Measurements from ENCODE around the gene CA10. TPM values are rescaled to one million over a fixed set of nuclear protein-coding genes. Genes with fewer than 3 reads are reported as not detected.

Gene CA10
- total RNA-seq, 4 donors from 2014 or later: 0.96 to 4.1 (median 1.1) TPM; not detected in 1

GRCh38 chr17:51613255-51613654 lies 545.3 kb downstream of the CA10 start:
- DNase-seq: no peak
- Histone ChIP-seq H3K4me3 (no peak overlapping the region), H3K36me3 (no peaks in the 10 kb centered on the region), H3K9me3 (no peaks in the 10 kb centered on the region), H3K27me3 (no peaks in the 10 kb centered on the region), H3K4me1 (no peaks in the 10 kb centered on the region), H3K27ac (no peak overlapping the region)
- WGBS, 2 donors (ENCODE audit: low coverage in 1 of 2): 54% methylated on average over 1 of the region's 1 CpG; no CpG with 5 or more reads in 1 of the 2 donors
- intact Hi-C loops (cut with DNase I; ENCODE audit: low total_unique reads) (no loop called here), in situ Hi-C loops (cut with MboI; ENCODE audit: low pct_ligation_motif_present in 1 of 4, low pct_unique_long_range_greater_than_20kb in 1 of 4, low sequenced_read_pairs in 3 of 4) (no loop called here)
- TF ChIP-seq POLR2A (IDR thresholded peaks at IDR 0.05): no peak
- TF ChIP-seq POLR2AphosphoS5 (IDR thresholded peaks at IDR 0.05): no peak

- intact Hi-C loops (cut with DNase I; ENCODE audit: low total_unique reads): no loop called here
- no peak for DNase-seq
- WGBS, 2 donors (ENCODE audit: low coverage in 1 of 2): 85 to 86% methylated on average over 3 of the region's 3 CpGs
- Histone ChIP-seq H3K9me3 (no peaks in the 10 kb centered on the region), H3K27ac (no peak overlapping the region), H3K36me3 (no peaks in the 10 kb centered on the region), H3K4me1 (no peaks in the 10 kb centered on the region), H3K4me3 (no peak overlapping the region), H3K27me3 (no peaks in the 10 kb centered on the region)
- in situ Hi-C loops (cut with MboI; ENCODE audit: low pct_ligation_motif_present in 1 of 4, low pct_unique_long_range_greater_than_20kb in 1 of 4, low sequenced_read_pairs in 3 of 4): no loop called here
- no peak for TF ChIP-seq POLR2A (IDR thresholded peaks at IDR 0.05)
- no peak for TF ChIP-seq EP300 (IDR thresholded peaks at IDR 0.05; ENCODE audit: low read depth)
- TF ChIP-seq POLR2AphosphoS5 (IDR thresholded peaks at IDR 0.05): no peak
- TF ChIP-seq CTCF (IDR thresholded peaks at IDR 0.05): no peak
Observed at GRCh38 chr17:51612692-51613091, 545.8 kb downstream of the CA10 start.

- Histone ChIP-seq H3K4me3 (no peak overlapping the region), H3K27ac (no peak overlapping the region), H3K9me3 (no peaks in the 10 kb centered on the region), H3K36me3 (no peaks in the 10 kb centered on the region), H3K27me3 (no peaks in the 10 kb centered on the region), H3K4me1 (no peaks in the 10 kb centered on the region)
- in situ Hi-C loops (cut with MboI; ENCODE audit: low pct_ligation_motif_present in 1 of 4, low pct_unique_long_range_greater_than_20kb in 1 of 4, low sequenced_read_pairs in 3 of 4): no loop called here
- intact Hi-C loops (cut with DNase I; ENCODE audit: low total_unique reads): no loop called here
- WGBS, 2 donors (ENCODE audit: low coverage in 1 of 2): 62% methylated on average over 6 of the region's 6 CpGs; no CpG with 5 or more reads in 1 of the 2 donors
- no peak for DNase-seq
- TF ChIP-seq EP300 (IDR thresholded peaks at IDR 0.05; ENCODE audit: low read depth) (no peak), CTCF (IDR thresholded peaks at IDR 0.05) (no peak), POLR2AphosphoS5 (IDR thresholded peaks at IDR 0.05) (no peak), POLR2A (IDR thresholded peaks at IDR 0.05) (no peak)
Observed at GRCh38 chr17:51611585-51611984, 546.9 kb downstream of the CA10 start.

GRCh38 chr17:51610834-51611233 lies 547.7 kb downstream of the CA10 start:
- H3K36me3 ChIP-seq: no peaks in the 10 kb centered on the region
- TF ChIP-seq CTCF (IDR thresholded peaks at IDR 0.05) (no peak), EP300 (IDR thresholded peaks at IDR 0.05; ENCODE audit: low read depth) (no peak), POLR2AphosphoS5 (IDR thresholded peaks at IDR 0.05) (no peak), POLR2A (IDR thresholded peaks at IDR 0.05) (no peak)
- WGBS, 2 donors (ENCODE audit: low coverage in 1 of 2): 70% methylated on average over 2 to 5 of the region's 5 CpGs
- in situ Hi-C loops (cut with MboI; ENCODE audit: low pct_ligation_motif_present in 1 of 4, low pct_unique_long_range_greater_than_20kb in 1 of 4, low sequenced_read_pairs in 3 of 4) (no loop called here), intact Hi-C loops (cut with DNase I; ENCODE audit: low total_unique reads) (no loop called here)
- no peaks in the 10 kb centered on the region for H3K27me3 ChIP-seq
- H3K9me3 ChIP-seq: no peaks in the 10 kb centered on the region
- H3K4me3 ChIP-seq: no peak overlapping the region
- H3K4me1 ChIP-seq: no peaks in the 10 kb centered on the region
- DNase-seq: no peak
- H3K27ac ChIP-seq: no peak overlapping the region

- H3K4me1 ChIP-seq: no peaks in the 10 kb centered on the region
- TF ChIP-seq POLR2A (IDR thresholded peaks at IDR 0.05) (no peak), CTCF (IDR thresholded peaks at IDR 0.05) (no peak), POLR2AphosphoS5 (IDR thresholded peaks at IDR 0.05) (no peak), EP300 (IDR thresholded peaks at IDR 0.05; ENCODE audit: low read depth) (no peak)
- WGBS, 2 donors (ENCODE audit: low coverage in 1 of 2): 75 to 82% methylated on average over 2 to 4 of the region's 4 CpGs
- H3K4me3 ChIP-seq: no peak overlapping the region
- in situ Hi-C loops (cut with MboI; ENCODE audit: low pct_ligation_motif_present in 1 of 4, low pct_unique_long_range_greater_than_20kb in 1 of 4, low sequenced_read_pairs in 3 of 4) (no loop called here), intact Hi-C loops (cut with DNase I; ENCODE audit: low total_unique reads) (no loop called here)
- no peak for DNase-seq
- H3K27me3 ChIP-seq: no peaks in the 10 kb centered on the region
- no peak overlapping the region for H3K27ac ChIP-seq
- no peaks in the 10 kb centered on the region for H3K9me3 ChIP-seq
- H3K36me3 ChIP-seq: no peaks in the 10 kb centered on the region
Observed at GRCh38 chr17:51610155-51610554, 548.4 kb downstream of the CA10 start.

Data from transverse colon (tissue), 4 donors.